NT2/D1 (cell line): ENCODE results near the gene RTL5.

ENCODE experiments used
- DNase-seq: peaks from one replicate; pipeline ENCODE4 v3.0.0-alpha.2; 2011; ENCODE audit warnings: low read depth, low spot score
- H3K27me3 ChIP-seq: 2 replicates; pipeline ENCODE4 v1.6.0; 2011; ENCODE audit warnings: mild to moderate bottlenecking; ENCODE audit not compliant: insufficient read length, insufficient read depth
- H3K36me3 ChIP-seq: 2 replicates; pipeline ENCODE4 v1.6.1; 2011; ENCODE audit warnings: mild to moderate bottlenecking, low read length, mixed read lengths; ENCODE audit not compliant: insufficient read depth, insufficient read length
- H3K4me1 ChIP-seq: 2 replicates; pipeline ENCODE4 v1.5.1; 2011; ENCODE audit not compliant: insufficient read depth, insufficient read length
- H3K4me3 ChIP-seq: 2 replicates; pipeline ENCODE4 v1.5.1; 2011; ENCODE audit warnings: low read depth; ENCODE audit not compliant: insufficient read length
- H3K9ac ChIP-seq: 2 replicates; pipeline ENCODE4 v1.6.0; 2011; ENCODE audit warnings: low read depth; ENCODE audit not compliant: insufficient read length
- H3K9me3 ChIP-seq: 2 replicates; pipeline ENCODE4 v1.5.1; 2011; ENCODE audit warnings: mild to moderate bottlenecking, low read length; ENCODE audit not compliant: insufficient read depth
- SUZ12 ChIP-seq: IDR thresholded peaks from 2 replicates; pipeline ENCODE4 v1.6.1; 2011; ENCODE audit not compliant: insufficient read length, insufficient read depth; ENCODE audit errors: extremely low read depth
- YY1 ChIP-seq: IDR thresholded peaks from 2 replicates; pipeline ENCODE4 v1.6.1; 2011; ENCODE audit not compliant: insufficient read length, insufficient read depth
- ZNF274 ChIP-seq: IDR thresholded peaks from 2 replicates; pipeline ENCODE4 v1.6.1; 2011; ENCODE audit warnings: mild to moderate bottlenecking, low read depth, low read length

Gene RTL5

DNA sequence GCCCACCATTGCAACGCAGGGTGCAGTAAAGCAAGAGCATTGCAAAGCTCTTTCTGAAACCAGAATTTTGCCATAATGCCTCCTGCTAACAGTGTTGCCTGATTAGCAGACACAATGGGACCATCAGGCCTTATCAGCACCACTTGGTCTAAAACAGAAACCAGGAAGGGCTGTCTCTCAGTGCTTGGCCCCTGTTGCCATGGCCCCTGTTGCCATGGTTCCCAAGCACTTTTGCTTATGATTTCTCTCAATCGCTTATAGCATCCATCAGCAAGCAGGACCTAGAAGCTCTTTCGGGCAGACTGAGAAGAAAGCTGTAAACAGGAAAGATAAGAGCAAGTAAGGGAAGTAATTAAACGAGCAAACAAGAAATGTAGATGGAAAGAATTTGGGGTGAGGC, 36.8 kb downstream of the RTL5 start:
- no peak for DNase-seq
- peaks cover 2% of the 10 kb centered on the region for H3K4me1 ChIP-seq
- no peak for TF ChIP-seq YY1
- no peak for TF ChIP-seq ZNF274
- TF ChIP-seq SUZ12, result no peak
- no peaks in the 10 kb centered on the region for H3K36me3 ChIP-seq
- no peak overlapping the region for H3K4me3 ChIP-seq
- H3K9ac ChIP-seq, result no peak overlapping the region
- no peaks in the 10 kb centered on the region for H3K9me3 ChIP-seq
- no peaks in the 10 kb centered on the region for H3K27me3 ChIP-seq

GRCh38 chrX:72089254-72089653, 42.5 kb downstream of the RTL5 start:
- DNase-seq, result no peak
- no peaks in the 10 kb centered on the region for H3K27me3 ChIP-seq
- H3K36me3 ChIP-seq, result no peaks in the 10 kb centered on the region
- no peak overlapping the region for H3K9ac ChIP-seq
- no peaks in the 10 kb centered on the region for H3K4me1 ChIP-seq
- no peaks in the 10 kb centered on the region for H3K9me3 ChIP-seq
- TF ChIP-seq ZNF274 (no peak), YY1 (no peak), SUZ12 (no peak)
- H3K4me3 ChIP-seq, result no peak overlapping the region

GRCh38 chrX:72088761-72089160, 43.0 kb downstream of the RTL5 start:
- H3K27me3 ChIP-seq, result no peaks in the 10 kb centered on the region
- DNase-seq, result no peak
- no peak overlapping the region for H3K9ac ChIP-seq
- H3K4me3 ChIP-seq, result no peak overlapping the region
- no peak for TF ChIP-seq ZNF274
- no peak for TF ChIP-seq YY1
- TF ChIP-seq SUZ12, result no peak
- no peaks in the 10 kb centered on the region for H3K36me3 ChIP-seq
- no peaks in the 10 kb centered on the region for H3K4me1 ChIP-seq
- H3K9me3 ChIP-seq, result no peaks in the 10 kb centered on the region

DNA sequence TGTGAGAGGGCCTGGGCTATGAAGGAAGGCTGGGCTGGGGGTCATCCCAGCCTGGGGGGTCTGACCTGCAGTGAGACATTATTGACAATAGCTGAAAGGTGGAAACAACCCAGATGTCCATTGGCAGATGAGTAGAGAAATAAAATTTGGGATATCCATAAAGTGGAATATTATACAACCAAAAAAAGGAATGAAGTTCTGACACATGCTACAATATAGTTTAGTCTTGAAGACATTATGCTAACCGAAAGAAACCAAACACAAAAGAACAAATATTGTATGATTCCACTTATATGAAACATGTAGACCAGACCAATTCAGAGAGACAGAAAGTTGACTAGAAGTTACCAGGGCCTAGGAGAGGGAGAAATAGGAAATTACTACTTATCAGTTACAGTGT, 44.7 kb downstream of the RTL5 start:
- TF ChIP-seq SUZ12, result no peak
- no peak for TF ChIP-seq ZNF274
- no peak for TF ChIP-seq YY1
- Histone ChIP-seq H3K4me3 (no peak overlapping the region), H3K9ac (no peak overlapping the region), H3K27me3 (no peaks in the 10 kb centered on the region), H3K36me3 (no peaks in the 10 kb centered on the region), H3K4me1 (no peaks in the 10 kb centered on the region), H3K9me3 (no peaks in the 10 kb centered on the region)
- DNase-seq, result no peak

GRCh38 chrX:72084114-72084513, 47.6 kb downstream of the RTL5 start:
- H3K4me1 ChIP-seq, result peaks cover 7% of the 10 kb centered on the region
- H3K4me3 ChIP-seq, result no peak overlapping the region
- H3K9me3 ChIP-seq, result no peaks in the 10 kb centered on the region
- H3K9ac ChIP-seq, result no peak overlapping the region
- no peaks in the 10 kb centered on the region for H3K27me3 ChIP-seq
- no peak for TF ChIP-seq ZNF274
- DNase-seq, result no peak
- H3K36me3 ChIP-seq, result no peaks in the 10 kb centered on the region

DNA sequence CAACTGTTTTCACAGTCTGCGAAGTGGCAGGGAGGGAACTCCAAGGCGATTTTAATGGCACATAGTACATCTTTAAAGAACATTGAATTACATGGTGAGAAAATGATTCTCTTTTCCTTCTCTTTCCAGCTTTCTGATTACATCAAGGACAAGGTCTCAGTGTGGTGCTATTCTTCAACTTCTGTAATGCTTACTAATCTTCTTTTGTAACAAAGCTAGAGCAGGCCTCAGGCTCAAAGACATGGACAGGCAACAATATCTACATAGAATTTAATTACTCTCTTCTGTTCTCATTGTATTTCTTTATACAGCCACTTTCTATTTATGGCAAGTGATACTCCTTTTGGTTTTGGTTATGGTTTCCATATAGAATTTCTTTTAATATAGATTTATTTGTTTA, 48.4 kb downstream of the RTL5 start:
- no peak for DNase-seq
- Histone ChIP-seq H3K27me3 (no peaks in the 10 kb centered on the region), H3K36me3 (no peaks in the 10 kb centered on the region), H3K9me3 (no peaks in the 10 kb centered on the region), H3K4me1 (peaks cover 7% of the 10 kb centered on the region), H3K4me3 (no peak overlapping the region), H3K9ac (no peak overlapping the region)
- TF ChIP-seq ZNF274 (no peak), YY1 (no peak), SUZ12 (no peak)

DNA sequence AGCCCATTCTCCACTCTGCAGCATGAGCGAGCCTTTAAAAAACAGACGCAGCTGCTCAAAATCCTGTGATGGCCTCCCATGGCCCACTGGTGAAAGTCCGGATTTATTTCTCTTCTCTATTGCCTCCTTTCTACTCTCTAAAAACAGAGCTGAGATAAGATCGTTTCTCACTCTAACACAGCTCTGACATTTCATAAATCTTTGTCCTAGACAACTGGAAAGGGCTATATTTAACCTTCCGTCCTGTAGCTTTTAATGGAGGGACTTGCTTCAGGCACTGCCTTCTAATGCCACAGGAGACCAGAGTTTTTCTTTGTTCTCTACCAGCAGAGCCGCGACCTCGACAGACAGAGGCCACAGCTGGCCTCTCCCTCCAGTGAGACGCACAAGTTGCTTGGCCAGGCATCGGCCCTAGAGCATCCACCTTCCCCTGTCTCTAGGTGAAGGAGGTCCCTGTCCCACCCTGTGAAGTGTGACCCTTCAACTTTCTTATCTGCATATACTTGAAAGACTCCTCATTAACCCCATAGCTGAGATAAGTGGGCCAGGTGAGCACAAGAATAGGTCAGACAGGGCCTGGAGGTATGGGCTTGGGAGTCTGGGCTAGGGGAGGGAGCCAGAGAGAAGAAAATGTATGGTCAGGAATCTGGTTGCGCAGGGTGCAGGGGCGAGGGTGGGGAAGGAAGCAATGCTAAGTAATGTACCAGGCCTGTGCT, 50.0 kb downstream of the RTL5 start:
- peaks cover 7% of the 10 kb centered on the region for H3K4me1 ChIP-seq
- no peak overlapping the region for H3K4me3 ChIP-seq
- no peak for TF ChIP-seq ZNF274
- no peak for TF ChIP-seq SUZ12
- no peak for TF ChIP-seq YY1
- H3K9ac ChIP-seq, result no peak overlapping the region
- no peaks in the 10 kb centered on the region for H3K27me3 ChIP-seq
- no peaks in the 10 kb centered on the region for H3K9me3 ChIP-seq
- DNase-seq, result no peak
- H3K36me3 ChIP-seq, result peaks cover 3% of the 10 kb centered on the region
